Lung (tissue), 16 donors: Measurements from ENCODE around the gene TMEM117. TPM values are rescaled to one million over a fixed set of nuclear protein-coding genes. Genes with fewer than 3 reads are reported as not detected.

ENCODE experiments used
- ATAC-seq: fragments of 200-7000 bp; cut with Tn5 transposase; one replicate; pipeline ENCODE4 v1.9.1; 2020; ENCODE audit warnings: moderate number of reproducible peaks; ENCODE audit not compliant: insufficient read depth, low FRiP score
- DNase-seq, 3 donors: peaks; one replicate each; pipeline ENCODE4 v3.0.0-alpha.2; 2013 to 2017
- H3K27ac ChIP-seq, 2 donors: one replicate each; pipeline ENCODE4 v1.5.1; 2013; ENCODE audit warnings: mild to moderate bottlenecking in 2 of 2, moderate library complexity in 2 of 2, control low read depth in 1 of 2, inconsistent platforms in 1 of 2, low read depth in 1 of 2, low read length in 1 of 2
- H3K27me3 ChIP-seq, 3 donors: one replicate each; pipeline ENCODE4 v1.5.1; 2013; ENCODE audit warnings: low read length in 2 of 3; ENCODE audit not compliant: control insufficient read depth in 3 of 3, insufficient read depth in 3 of 3
- H3K36me3 ChIP-seq, 4 donors: one replicate each; pipeline ENCODE4 v1.5.1; 2013; ENCODE audit warnings: low read length in 4 of 4, mild to moderate bottlenecking in 1 of 4, moderate library complexity in 1 of 4; ENCODE audit not compliant: control insufficient read depth in 4 of 4, insufficient read depth in 4 of 4
- H3K4me1 ChIP-seq, 5 donors: one replicate each; pipeline ENCODE4 v1.5.1; 2013; ENCODE audit warnings: low read length in 5 of 5, mild to moderate bottlenecking in 2 of 5, moderate library complexity in 1 of 5; ENCODE audit not compliant: control insufficient read depth in 5 of 5, insufficient read depth in 5 of 5
- H3K4me3 ChIP-seq: one replicate; pipeline ENCODE4 v1.5.1; 2013; ENCODE audit warnings: mild to moderate bottlenecking, control low read depth, moderate library complexity
- H3K9ac ChIP-seq, 2 donors: one replicate each; pipeline ENCODE4 v1.5.1; 2013; ENCODE audit warnings: low read length in 2 of 2, control low read depth in 1 of 2; ENCODE audit not compliant: insufficient read depth in 1 of 2
- H3K9me3 ChIP-seq, 4 donors: one replicate each; pipeline ENCODE4 v1.5.1; 2013; ENCODE audit warnings: low read length in 3 of 4, mild to moderate bottlenecking in 1 of 4, moderate library complexity in 1 of 4; ENCODE audit not compliant: control insufficient read depth in 4 of 4, insufficient read depth in 3 of 4
- WGBS, 2 donors: extraction: QIAGEN DNeasy Blood & Tissue Kit; methylation state at CpG; one replicate each; pipeline ENCODE4 v1.1.7; 2013; 5-methylcytosine and 5-hydroxymethylcytosine counted together
- long read RNA-seq, 5 donors: transcript quantifications; one replicate each; lab custom pipeline, GENCODE V29; 2026
- polyA plus RNA-seq, 2 donors: library from polyadenylated mRNA; stranded (reverse); fragments of 200-250 nt; gene quantifications; one replicate each; pipeline ENCODE4 v1.2.1, GENCODE V29; 2013
- total RNA-seq, 2 donors: library from RNA; depleted of rRNA in 1 of 2; stranded (reverse); fragments of >200 nt in 1 of 2; gene quantifications; one replicate each; pipeline ENCODE4 v1.2.1, GENCODE V29; 2014 to 2021
- TF ChIP-seq, protein P1 (sequence below): IDR thresholded peaks from 2 replicates; pipeline ENCODE4 v1.5.1; 2012; ENCODE audit warnings: mild to moderate bottlenecking; ENCODE audit errors: control extremely low read depth, extremely low read depth
- donor health status: control.
- donor health status: control.
- donor health status: Bipolar disorder and iron deficiency.
- donor health status: healthy.
- donor health status: DM: yes; HTN: yes; CAD: no.

The TMEM117 gene
- total RNA-seq, result 1 to 10 TPM; 3.3 to 6.1 TPM
- 1 to 10 TPM; 1.2 to 1.3 TPM for polyA plus RNA-seq
- long read RNA-seq, donor 1, result 0 reads
- long read RNA-seq, donor 2, result 0 reads
- long read RNA-seq, donor 3, partial matches to known transcripts, result 0 of 1 reads
- long read RNA-seq, donor 3, other reads (novel, unspliced or antisense), result 0 of 1 reads
- long read RNA-seq, donor 4, result 0 reads
- long read RNA-seq, donor 5, partial matches to known transcripts, result 0 of 2 reads
- long read RNA-seq, donor 5, other reads (novel, unspliced or antisense), result 0 of 2 reads

DNA sequence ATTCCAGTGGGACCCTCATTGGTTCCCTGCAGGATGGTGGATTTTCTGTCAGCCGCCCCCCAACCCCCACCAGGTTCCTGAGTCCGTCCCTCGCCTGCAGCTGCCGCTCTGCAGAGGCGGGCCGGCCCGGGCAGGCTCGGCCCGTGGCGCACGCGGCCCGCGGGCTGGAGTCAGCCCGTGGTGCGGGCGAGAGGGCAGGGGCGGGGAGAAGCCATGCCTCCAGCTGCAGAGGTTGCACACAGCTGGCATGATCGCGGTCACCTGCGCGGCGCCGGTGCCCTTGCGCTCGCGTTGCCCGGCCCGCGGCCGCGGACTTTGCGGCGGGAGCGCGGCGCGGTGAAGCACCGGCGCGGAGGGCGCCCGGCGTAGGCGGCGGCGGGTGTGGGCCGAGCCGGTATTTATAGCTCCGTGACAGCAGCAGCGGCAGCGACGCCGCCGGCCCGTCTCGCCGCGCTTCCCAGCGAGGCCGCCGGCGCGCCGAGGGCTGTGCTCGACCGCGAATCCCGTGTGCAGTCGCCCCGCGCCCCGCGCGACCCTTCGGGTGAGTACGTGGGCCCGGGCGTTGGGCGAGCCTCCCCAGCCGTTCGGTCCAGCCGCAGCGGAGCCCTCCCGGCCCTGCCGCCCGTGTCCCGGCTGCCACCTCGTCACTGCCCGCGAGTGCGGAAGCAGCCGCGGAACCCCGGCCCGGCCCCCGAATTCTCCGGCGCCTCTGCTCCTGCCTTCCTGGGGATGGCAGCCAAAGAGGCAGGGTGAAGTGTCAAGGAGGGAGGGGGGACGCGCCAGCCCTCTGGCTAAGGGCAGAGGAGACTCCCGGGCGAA lies at the start of gene TMEM117:
TMEM117 (plus strand) TSS at position 426 of the 819 bp plus-strand sequence.
- Histone ChIP-seq H3K9me3 (no peaks in the 10 kb centered on the region), H3K27me3 (peaks cover 0 to 8% (median 0%) of the 10 kb centered on the region in 3 donors), H3K9ac (peak within 1 kb of the TSS; percentile 67 to 70), H3K4me3 (peak within 1 kb of the TSS; percentile 84), H3K4me1 (peaks cover 0 to 12% (median 3%) of the 10 kb centered on the region in 5 donors), H3K36me3 (no peaks in the 10 kb centered on the region), H3K27ac (peak within 1 kb of the TSS; percentile 99)
- 0 to 1% methylated on average over 73 to 103 of the region's 103 CpGs for WGBS, 2 donors
- TF ChIP-seq, protein P1, sequence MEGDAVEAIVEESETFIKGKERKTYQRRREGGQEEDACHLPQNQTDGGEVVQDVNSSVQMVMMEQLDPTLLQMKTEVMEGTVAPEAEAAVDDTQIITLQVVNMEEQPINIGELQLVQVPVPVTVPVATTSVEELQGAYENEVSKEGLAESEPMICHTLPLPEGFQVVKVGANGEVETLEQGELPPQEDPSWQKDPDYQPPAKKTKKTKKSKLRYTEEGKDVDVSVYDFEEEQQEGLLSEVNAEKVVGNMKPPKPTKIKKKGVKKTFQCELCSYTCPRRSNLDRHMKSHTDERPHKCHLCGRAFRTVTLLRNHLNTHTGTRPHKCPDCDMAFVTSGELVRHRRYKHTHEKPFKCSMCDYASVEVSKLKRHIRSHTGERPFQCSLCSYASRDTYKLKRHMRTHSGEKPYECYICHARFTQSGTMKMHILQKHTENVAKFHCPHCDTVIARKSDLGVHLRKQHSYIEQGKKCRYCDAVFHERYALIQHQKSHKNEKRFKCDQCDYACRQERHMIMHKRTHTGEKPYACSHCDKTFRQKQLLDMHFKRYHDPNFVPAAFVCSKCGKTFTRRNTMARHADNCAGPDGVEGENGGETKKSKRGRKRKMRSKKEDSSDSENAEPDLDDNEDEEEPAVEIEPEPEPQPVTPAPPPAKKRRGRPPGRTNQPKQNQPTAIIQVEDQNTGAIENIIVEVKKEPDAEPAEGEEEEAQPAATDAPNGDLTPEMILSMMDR, result no peak
- DNase-seq (peak; percentile 77 to 80 (median 80)), ATAC-seq (peak; percentile 88)

- no peak overlapping the region for H3K9ac ChIP-seq
- no peaks in the 10 kb centered on the region for H3K27me3 ChIP-seq
- H3K36me3 ChIP-seq, result peaks cover 4 to 15% (median 10%) of the 10 kb centered on the region in 4 donors
- no peaks in the 10 kb centered on the region for H3K9me3 ChIP-seq
- ATAC-seq, result no peak
- no peak overlapping the region for H3K27ac ChIP-seq
- DNase-seq, result no peak
- no peak overlapping the region for H3K4me3 ChIP-seq
- no peaks in the 10 kb centered on the region for H3K4me1 ChIP-seq
- TF ChIP-seq, protein P1, result no peak
Measured at GRCh38 chr12:43786899-43787693, 48.8 kb upstream of the TMEM117 start.

GRCh38 chr12:43789941-43790340 lies 45.9 kb upstream of the TMEM117 start:
- Histone ChIP-seq H3K27me3 (no peaks in the 10 kb centered on the region), H3K4me1 (no peaks in the 10 kb centered on the region), H3K4me3 (no peak overlapping the region), H3K27ac (peak overlapping the region in 1 of 2 donors; percentile 2), H3K36me3 (peaks cover 2 to 9% (median 7%) of the 10 kb centered on the region in 4 donors), H3K9me3 (no peaks in the 10 kb centered on the region), H3K9ac (no peak overlapping the region)
- TF ChIP-seq, protein P1, result no peak
- ATAC-seq (no peak), DNase-seq (peak in 2 of 3 donors; percentile 38 to 51)
